GM18867 (cell line): ENCODE measurements around the gene GEMIN2.
"Not testable (repeated sequence)": the region's sequence is repeated elsewhere in the genome, so short reads cannot be mapped to it uniquely, and the experiment has no call there.

Experiments used
- ATAC-seq: cut with Tn5 transposase; IDR thresholded peaks from one replicate; pipeline ENCODE4 v1.9.1; 2021; ENCODE audit warnings: mild to moderate bottlenecking, moderate library complexity; ENCODE audit not compliant: unreplicated experiment

Gene GEMIN2

GRCh38 chr14:39176263-39177167 is 62.4 kb downstream of the GEMIN2 start:
- no peak for ATAC-seq

GRCh38 chr14:39177168-39177545 is 63.0 kb downstream of the GEMIN2 start:
- no peak for ATAC-seq

GRCh38 chr14:39179042-39179441 is 64.9 kb downstream of the GEMIN2 start:
- ATAC-seq: no peak

GRCh38 chr14:39180553-39180952 is 66.4 kb downstream of the GEMIN2 start:
- no peak for ATAC-seq

DNA sequence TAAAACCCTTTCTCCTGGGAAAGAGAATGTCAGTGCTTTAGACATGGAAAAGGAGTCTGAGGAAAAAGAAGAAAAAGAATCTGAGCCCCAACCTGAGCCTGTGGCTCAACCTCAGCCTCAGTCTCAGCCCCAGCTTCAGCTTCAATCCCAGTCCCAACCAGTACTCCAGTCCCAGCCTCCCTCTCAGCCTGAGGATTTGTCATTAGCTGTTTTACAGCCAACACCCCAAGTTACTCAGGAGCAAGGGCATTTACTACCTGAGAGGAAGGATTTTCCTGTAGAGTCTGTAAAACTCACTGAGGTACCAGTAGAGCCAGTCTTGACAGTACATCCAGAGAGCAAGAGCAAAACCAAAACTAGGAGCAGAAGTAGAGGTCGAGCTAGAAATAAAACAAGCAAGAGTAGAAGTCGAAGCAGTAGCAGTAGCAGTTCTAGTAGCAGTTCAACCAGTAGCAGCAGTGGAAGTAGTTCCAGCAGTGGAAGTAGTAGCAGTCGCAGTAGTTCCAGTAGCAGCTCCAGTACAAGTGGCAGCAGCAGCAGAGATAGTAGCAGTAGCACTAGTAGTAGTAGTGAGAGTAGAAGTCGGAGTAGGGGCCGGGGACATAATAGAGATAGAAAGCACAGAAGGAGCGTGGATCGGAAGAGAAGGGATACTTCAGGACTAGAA is 67.0 kb downstream of the GEMIN2 start:
- no peak for ATAC-seq

DNA sequence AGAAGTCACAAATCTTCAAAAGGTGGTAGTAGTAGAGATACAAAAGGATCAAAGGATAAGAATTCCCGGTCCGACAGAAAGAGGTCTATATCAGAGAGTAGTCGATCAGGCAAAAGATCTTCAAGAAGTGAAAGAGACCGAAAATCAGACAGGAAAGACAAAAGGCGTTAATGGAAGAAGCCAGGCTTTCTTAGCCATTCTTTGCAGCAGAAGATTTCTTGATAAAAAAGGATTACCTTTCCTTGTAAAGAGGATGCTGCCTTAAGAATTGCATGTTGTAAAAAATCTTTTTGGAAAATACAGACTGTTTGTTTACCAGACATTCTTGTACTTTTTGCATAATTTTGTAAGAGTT is 67.5 kb downstream of the GEMIN2 start:
- no peak for ATAC-seq

GRCh38 chr14:39182770-39183684 is 68.9 kb downstream of the GEMIN2 start:
- no peak for ATAC-seq

- not testable (repeated sequence) for ATAC-seq
These were observed 69.5 kb downstream of the GEMIN2 start for GRCh38 chr14:39183685-39184003.

DNA sequence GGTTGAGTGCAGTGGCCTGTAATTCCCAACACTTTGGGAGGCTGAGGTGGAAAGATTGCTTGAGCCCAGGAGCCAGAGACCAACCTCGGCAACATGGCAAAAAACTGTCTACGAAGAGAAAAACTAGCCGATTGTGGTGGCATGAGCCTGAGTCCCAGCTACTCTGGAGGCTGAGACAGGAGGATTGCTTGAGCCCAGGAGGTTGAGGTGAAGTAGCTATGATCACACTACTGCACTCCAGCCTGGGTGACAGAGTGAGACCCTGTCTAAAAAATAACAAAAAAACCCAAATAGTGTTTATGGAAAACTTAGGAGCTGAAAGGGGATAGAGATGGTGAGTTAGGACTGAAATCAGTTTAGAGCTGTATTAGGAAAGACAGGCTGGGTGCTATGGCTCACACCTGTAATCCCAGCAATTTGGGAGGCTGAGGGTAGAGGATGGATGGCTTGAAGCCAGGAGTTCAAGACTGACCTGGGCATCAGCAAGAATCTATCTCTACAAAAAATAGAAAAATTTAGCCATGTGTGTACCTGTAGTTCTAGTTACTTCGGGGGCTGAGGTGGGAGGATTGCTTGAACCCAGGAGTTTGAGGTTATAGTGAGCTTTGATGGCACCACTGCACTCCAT is 70.6 kb downstream of the GEMIN2 start:
- no peak for ATAC-seq

- no peak for ATAC-seq
These were observed 71.3 kb downstream of the GEMIN2 start for GRCh38 chr14:39185256-39186049.
